GM12874 (cell line): ENCODE data around the gene PIP5K1B.

Experiments
- CTCF ChIP-seq: IDR thresholded peaks from 2 replicates; pipeline ENCODE4 v1.5.1; 2011; ENCODE audit warnings: low read depth, mild to moderate bottlenecking, control low read depth, low read length, moderate library complexity; ENCODE audit not compliant: insufficient read depth

PIP5K1B gene

GRCh38 chr9:68730570-68731235 lies 25.7 kb downstream of the PIP5K1B start:
- TF ChIP-seq CTCF = no peak

GRCh38 chr9:68731857-68732256 lies 26.8 kb downstream of the PIP5K1B start:
- TF ChIP-seq CTCF = no peak

- TF ChIP-seq CTCF = no peak
Measured at GRCh38 chr9:68732405-68733020, 27.5 kb downstream of the PIP5K1B start.

GRCh38 chr9:68733021-68733405 lies 28.0 kb downstream of the PIP5K1B start:
- no peak for TF ChIP-seq CTCF

- no peak for TF ChIP-seq CTCF
Measured at GRCh38 chr9:68738358-68738757, 33.3 kb downstream of the PIP5K1B start.

- TF ChIP-seq CTCF = no peak
Measured at GRCh38 chr9:68739621-68740174, 34.7 kb downstream of the PIP5K1B start.

- TF ChIP-seq CTCF = no peak
Measured at GRCh38 chr9:68740561-68740960, 35.5 kb downstream of the PIP5K1B start.
